A673 (cell line): ENCODE measurements around the gene RASD2. TPM values are rescaled to one million over a fixed set of nuclear protein-coding genes. Genes with fewer than 3 reads are reported as not detected.
"Not testable (repeated sequence)": the region's sequence is repeated elsewhere in the genome, so short reads cannot be mapped to it uniquely, and the experiment has no call there.

Source experiments
- BruUV-seq: library from RNA; stranded (reverse); fragments of 400-500 nt; replicated peaks from 2 replicates; lab custom pipeline; 2021; lab: Mats Ljungman, UMichigan
- CTCF ChIA-PET: fragments of 300-600 bp; sonication (Branson Sonifier 250); formaldehyde crosslinking; loops from one replicate; lab custom pipeline; 2022; ENCODE audit warnings: antibody characterized with exemption; lab: Charles Lee
- POLR2A ChIA-PET: fragments of 300-600 bp; sonication (Branson Sonifier 250); formaldehyde crosslinking; loops from one replicate; lab custom pipeline; 2022; ENCODE audit warnings: antibody characterized with exemption; ENCODE audit not compliant: low non-redundant PET; lab: Charles Lee
- DNase-seq: peaks from one replicate; pipeline ENCODE4 v3.0.0-alpha.2; 2015; ENCODE audit warnings: low spot score
- H3K27ac ChIP-seq: fragments of 200-600 bp; sonication (generic); 2 replicates; pipeline ENCODE4 v1.5.1; 2016; ENCODE audit warnings: mixed run types, low read depth, mild to moderate bottlenecking, mixed read lengths, antibody characterized with exemption, low read length; ENCODE audit not compliant: poor library complexity, severe bottlenecking
- H3K27me3 ChIP-seq: fragments of 200-600 bp; sonication (generic); replicated peaks from 2 replicates; pipeline ENCODE4 v1.6.1; 2017; ENCODE audit warnings: mixed run types, low read depth, mild to moderate bottlenecking, mixed read lengths, antibody characterized with exemption, low read length; ENCODE audit not compliant: insufficient read depth, poor library complexity
- H3K36me3 ChIP-seq: fragments of 200-600 bp; sonication (generic); 2 replicates; pipeline ENCODE4 v1.6.1; 2016; ENCODE audit warnings: mixed run types, mild to moderate bottlenecking, mixed read lengths, antibody characterized with exemption, low read length; ENCODE audit not compliant: insufficient read depth, poor library complexity, severe bottlenecking
- H3K4me1 ChIP-seq: fragments of 200-600 bp; sonication (generic); 2 replicates; pipeline ENCODE4 v1.6.1; 2017; ENCODE audit warnings: mixed run types, mild to moderate bottlenecking, mixed read lengths, antibody characterized with exemption, low read length; ENCODE audit not compliant: insufficient read depth, poor library complexity, severe bottlenecking
- H3K4me3 ChIP-seq: fragments of 200-600 bp; sonication (generic); 2 replicates; pipeline ENCODE4 v1.5.1; 2016; ENCODE audit warnings: low read depth, mixed run types, mild to moderate bottlenecking, mixed read lengths, low read length; ENCODE audit not compliant: poor library complexity, severe bottlenecking
- H3K9me3 ChIP-seq: fragments of 200-600 bp; sonication (generic); 2 replicates; pipeline ENCODE4 v1.6.1; 2016; ENCODE audit warnings: mixed run types, low read depth, mild to moderate bottlenecking, mixed read lengths, antibody characterized with exemption, low read length; ENCODE audit not compliant: poor library complexity, severe bottlenecking
- EZH2 ChIP-seq: fragments of 200-600 bp; sonication (generic); IDR thresholded peaks from 2 replicates; pipeline ENCODE4 v1.6.1; 2017; ENCODE audit warnings: borderline replicate concordance, low read depth, mild to moderate bottlenecking, mixed read lengths, antibody characterized with exemption, low read length; ENCODE audit not compliant: poor library complexity, severe bottlenecking
- intact Hi-C: fragments of 100-400 bp; cut with micrococcal nuclease; formaldehyde crosslinking; loops from one replicate; pipeline ENCODE4 v1.10.0; 2022; ENCODE audit not compliant: unreplicated experiment
- total RNA-seq: library from RNA; stranded (reverse); gene quantifications from 2 replicates; pipeline ENCODE4 v1.2.3, GENCODE V29; 2021
- TF ChIP-seq, protein P1 (sequence below): fragments of 300-800, 200-600 bp; sonication (generic); conservative IDR thresholded peaks from 2 replicates; pipeline ENCODE4 v1.5.1; 2017; ENCODE audit warnings: low read depth, mild to moderate bottlenecking, antibody characterized with exemption, low read length, moderate library complexity, mixed read lengths

Gene RASD2
- total RNA-seq, 1 experiment from 2014 or later = 1.3 TPM

DNA sequence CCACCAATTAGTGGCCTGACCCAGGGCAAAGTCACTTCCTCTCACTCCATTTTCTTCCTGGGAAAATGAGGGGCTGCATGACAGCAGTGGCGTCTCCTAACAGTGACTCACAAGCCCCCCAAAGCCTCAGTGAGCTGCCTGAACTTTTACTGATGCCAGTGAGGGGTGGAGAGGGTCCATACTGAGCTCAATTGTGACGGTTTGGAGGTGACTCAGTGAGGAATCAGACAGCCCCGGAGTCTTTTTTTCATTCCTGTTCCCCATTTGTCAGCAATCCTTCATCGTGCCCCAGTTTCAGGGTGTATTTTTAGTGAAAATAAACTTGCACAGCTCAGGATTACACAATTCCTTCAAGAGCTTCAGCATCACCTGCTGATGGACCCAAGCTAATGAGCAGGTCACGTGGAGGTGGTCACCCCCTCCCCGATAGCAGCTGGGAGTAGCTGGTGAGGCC, 30.1 kb upstream of the RASD2 start:
- H3K4me1 ChIP-seq = peaks cover 34% of the 10 kb centered on the region
- ChIA-PET CTCF (no interaction called here), POLR2A (interaction anchor here (0.6 kb wide), 1 partner anchor 15 kb away, joined by 3 read pairs; no protein-coding TSS in a partner anchor)
- H3K27ac ChIP-seq = no peak overlapping the region
- intact Hi-C loops = no loop called here
- no peak for DNase-seq
- H3K36me3 ChIP-seq = no peaks in the 10 kb centered on the region
- H3K27me3 ChIP-seq = no peaks in the 10 kb centered on the region
- no peak overlapping the region for H3K4me3 ChIP-seq
- no TSS peak for BruUV-seq
- no peaks in the 10 kb centered on the region for H3K9me3 ChIP-seq
- no peak for TF ChIP-seq EZH2
- TF ChIP-seq, protein P1, sequence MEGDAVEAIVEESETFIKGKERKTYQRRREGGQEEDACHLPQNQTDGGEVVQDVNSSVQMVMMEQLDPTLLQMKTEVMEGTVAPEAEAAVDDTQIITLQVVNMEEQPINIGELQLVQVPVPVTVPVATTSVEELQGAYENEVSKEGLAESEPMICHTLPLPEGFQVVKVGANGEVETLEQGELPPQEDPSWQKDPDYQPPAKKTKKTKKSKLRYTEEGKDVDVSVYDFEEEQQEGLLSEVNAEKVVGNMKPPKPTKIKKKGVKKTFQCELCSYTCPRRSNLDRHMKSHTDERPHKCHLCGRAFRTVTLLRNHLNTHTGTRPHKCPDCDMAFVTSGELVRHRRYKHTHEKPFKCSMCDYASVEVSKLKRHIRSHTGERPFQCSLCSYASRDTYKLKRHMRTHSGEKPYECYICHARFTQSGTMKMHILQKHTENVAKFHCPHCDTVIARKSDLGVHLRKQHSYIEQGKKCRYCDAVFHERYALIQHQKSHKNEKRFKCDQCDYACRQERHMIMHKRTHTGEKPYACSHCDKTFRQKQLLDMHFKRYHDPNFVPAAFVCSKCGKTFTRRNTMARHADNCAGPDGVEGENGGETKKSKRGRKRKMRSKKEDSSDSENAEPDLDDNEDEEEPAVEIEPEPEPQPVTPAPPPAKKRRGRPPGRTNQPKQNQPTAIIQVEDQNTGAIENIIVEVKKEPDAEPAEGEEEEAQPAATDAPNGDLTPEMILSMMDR = no peak

DNA sequence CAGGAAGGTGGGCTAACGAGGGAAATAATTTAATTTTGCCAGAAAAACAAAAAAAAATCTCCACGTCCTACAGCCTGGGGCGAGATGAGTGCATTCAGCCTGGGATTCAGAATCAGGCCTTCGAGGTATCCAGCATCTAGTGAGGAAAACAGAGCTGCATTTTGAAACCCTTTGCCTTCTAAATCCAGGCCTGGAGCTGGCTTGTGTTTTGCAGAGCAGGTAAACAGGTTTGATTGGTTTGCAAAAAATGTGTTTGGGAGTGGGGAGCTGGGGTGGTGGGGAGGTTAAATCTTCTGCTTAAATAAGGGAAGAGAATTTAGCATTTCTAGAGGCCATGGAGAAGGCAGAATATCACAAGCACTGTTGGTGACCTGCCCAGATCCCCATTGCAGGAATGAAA, 29.7 kb upstream of the RASD2 start:
- peaks cover 34% of the 10 kb centered on the region for H3K4me1 ChIP-seq
- H3K9me3 ChIP-seq = no peaks in the 10 kb centered on the region
- no peak for DNase-seq
- POLR2A ChIA-PET = no interaction called here
- H3K4me3 ChIP-seq = no peak overlapping the region
- H3K27ac ChIP-seq = no peak overlapping the region
- H3K27me3 ChIP-seq = no peaks in the 10 kb centered on the region
- TF ChIP-seq, protein P1 = no peak
- no peak for TF ChIP-seq EZH2
- intact Hi-C loops = no loop called here
- CTCF ChIA-PET = no interaction called here
- BruUV-seq = no TSS peak
- H3K36me3 ChIP-seq = no peaks in the 10 kb centered on the region

DNA sequence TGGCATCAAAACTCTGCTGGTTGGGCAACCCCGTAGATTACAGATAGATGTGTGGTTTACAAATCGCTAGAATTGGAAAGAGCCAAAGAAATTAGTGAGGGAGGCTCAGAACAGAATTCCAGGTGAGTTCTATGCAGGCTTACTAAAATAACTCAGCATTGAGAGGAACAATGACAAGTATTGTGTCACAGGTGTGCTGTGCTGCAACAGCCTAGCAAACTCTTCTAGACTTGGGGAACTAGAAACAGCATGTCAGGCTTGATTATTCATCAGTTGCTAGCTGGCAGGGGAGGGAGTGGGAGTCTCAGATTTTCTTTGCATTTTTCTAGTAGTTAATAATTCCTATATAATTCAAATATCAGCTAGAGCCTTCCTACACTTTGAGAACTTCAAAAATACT, 26.3 kb upstream of the RASD2 start:
- H3K4me1 ChIP-seq = peaks cover 7% of the 10 kb centered on the region
- no peak for DNase-seq
- TF ChIP-seq, protein P1 = no peak
- no peak for TF ChIP-seq EZH2
- no peak overlapping the region for H3K4me3 ChIP-seq
- CTCF ChIA-PET = no interaction called here
- no peaks in the 10 kb centered on the region for H3K9me3 ChIP-seq
- H3K36me3 ChIP-seq = no peaks in the 10 kb centered on the region
- POLR2A ChIA-PET = no interaction called here
- H3K27ac ChIP-seq = no peak overlapping the region
- no peaks in the 10 kb centered on the region for H3K27me3 ChIP-seq
- BruUV-seq = no TSS peak
- intact Hi-C loops = no loop called here

DNA sequence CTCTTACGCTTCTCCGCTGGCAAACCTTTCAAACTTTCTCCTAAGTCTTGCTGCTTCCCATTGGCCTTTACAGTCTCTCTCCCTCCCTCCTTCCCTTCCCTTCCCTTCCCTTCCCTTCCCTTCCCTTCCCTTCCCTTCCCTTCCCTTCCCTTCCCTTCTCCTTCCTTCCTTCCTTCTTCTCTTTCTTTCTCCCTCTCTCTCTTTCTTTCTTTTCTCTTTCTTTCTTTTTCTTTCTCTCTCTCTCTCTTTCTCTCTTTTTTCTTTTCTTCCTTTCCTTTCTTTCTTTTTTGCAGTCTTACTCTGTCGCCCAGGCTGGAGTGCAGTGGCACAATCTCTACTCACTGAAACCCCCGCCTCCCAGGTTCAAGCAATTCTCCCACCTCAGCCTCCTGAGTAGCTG, 24.7 kb upstream of the RASD2 start:
- H3K27ac ChIP-seq, CTCF ChIA-PET, H3K9me3 ChIP-seq, DNase-seq, H3K27me3 ChIP-seq, POLR2A ChIA-PET, intact Hi-C loops, H3K36me3 ChIP-seq, H3K4me1 ChIP-seq, H3K4me3 ChIP-seq, BruUV-seq: not testable (repeated sequence)
